NCI-H1930 (cell line): Measurements from ENCODE around the gene KCNJ9.
"Not testable (repeated sequence)": the region's sequence is repeated elsewhere in the genome, so short reads cannot be mapped to it uniquely, and the experiment has no call there.

Experiments used
- DNase-seq, 2 experiments: peaks; one replicate each; lab custom pipeline; 2025; lab: John Stamatoyannopoulos, UW

Gene KCNJ9

GRCh38 chr1:160103658-160104408 lies 22.5 kb downstream of the KCNJ9 start:
- no peak for DNase-seq

GRCh38 chr1:160104486-160104885 lies 23.1 kb downstream of the KCNJ9 start:
- DNase-seq = no peak

- no peak for DNase-seq
Observed at GRCh38 chr1:160105155-160105554, 23.8 kb downstream of the KCNJ9 start.

GRCh38 chr1:160107512-160107911 lies 26.2 kb downstream of the KCNJ9 start:
- no peak for DNase-seq

GRCh38 chr1:160108888-160109662 lies 27.7 kb downstream of the KCNJ9 start:
- DNase-seq = no peak

- DNase-seq = no peak
Observed at GRCh38 chr1:160109686-160110085, 28.3 kb downstream of the KCNJ9 start.

GRCh38 chr1:160111462-160111861 lies 30.1 kb downstream of the KCNJ9 start:
- not testable (repeated sequence) for DNase-seq

GRCh38 chr1:160112357-160112756 lies 31.0 kb downstream of the KCNJ9 start:
- no peak for DNase-seq

- DNase-seq = no peak
Observed at GRCh38 chr1:160113407-160113806, 32.1 kb downstream of the KCNJ9 start.

- DNase-seq = no peak
Observed at GRCh38 chr1:160114085-160114484, 32.7 kb downstream of the KCNJ9 start.

GRCh38 chr1:160115545-160116282 lies 34.4 kb downstream of the KCNJ9 start, which contains the start of gene ATP1A2:
ATP1A2 (plus strand) TSS chr1:160115759; CDS start chr1:160115862, 103 bp downstream.
- DNase-seq = no peak

- DNase-seq = no peak
Observed at GRCh38 chr1:160116283-160117147, 35.2 kb downstream of the KCNJ9 start.

- no peak for DNase-seq
Observed at GRCh38 chr1:160117300-160117699, 36.0 kb downstream of the KCNJ9 start.

GRCh38 chr1:160117709-160118183 lies 36.4 kb downstream of the KCNJ9 start:
- DNase-seq = no peak

- DNase-seq = no peak
Observed at GRCh38 chr1:160118928-160119327, 37.6 kb downstream of the KCNJ9 start.

- DNase-seq = no peak
Observed at GRCh38 chr1:160120797-160121196, 39.5 kb downstream of the KCNJ9 start.

- no peak for DNase-seq
Observed at GRCh38 chr1:160121388-160121787, 40.0 kb downstream of the KCNJ9 start.

- DNase-seq = no peak
Observed at GRCh38 chr1:160122978-160123495, 41.7 kb downstream of the KCNJ9 start.

- DNase-seq = no peak
Observed at GRCh38 chr1:160123726-160124125, 42.4 kb downstream of the KCNJ9 start.

GRCh38 chr1:160124705-160125478 lies 43.6 kb downstream of the KCNJ9 start:
- DNase-seq = peak in 1 of 2 experiments; percentile 3
